Fibroblast of the aortic adventitia (primary cell): Measurements from ENCODE around the gene KANSL3. TPM values are rescaled to one million over a fixed set of nuclear protein-coding genes. Genes with fewer than 3 reads are reported as not detected.

Experiments used
- DNase-seq: peaks from one replicate; pipeline ENCODE4 v3.0.0-alpha.2; 2010; ENCODE audit warnings: low read depth
- H3K4me3 ChIP-seq: 2 replicates; pipeline ENCODE4 v1.5.1; 2011; ENCODE audit warnings: low read depth, mild to moderate bottlenecking, control low read depth, low read length, moderate library complexity
- total RNA-seq: library from RNA; depleted of rRNA; stranded (reverse); fragments of >200 nt; gene quantifications from 2 replicates; pipeline ENCODE4 v1.2.3, GENCODE V29; 2012; ENCODE audit warnings: low replicate concordance
- TF ChIP-seq, protein P1 (sequence below): IDR thresholded peaks from 2 replicates; pipeline ENCODE4 v1.5.1; 2011; ENCODE audit warnings: mild to moderate bottlenecking, low read length, control low read depth, inconsistent platforms; ENCODE audit not compliant: insufficient read depth

Gene KANSL3
- total RNA-seq, 1 donor = 45.6 TPM

DNA sequence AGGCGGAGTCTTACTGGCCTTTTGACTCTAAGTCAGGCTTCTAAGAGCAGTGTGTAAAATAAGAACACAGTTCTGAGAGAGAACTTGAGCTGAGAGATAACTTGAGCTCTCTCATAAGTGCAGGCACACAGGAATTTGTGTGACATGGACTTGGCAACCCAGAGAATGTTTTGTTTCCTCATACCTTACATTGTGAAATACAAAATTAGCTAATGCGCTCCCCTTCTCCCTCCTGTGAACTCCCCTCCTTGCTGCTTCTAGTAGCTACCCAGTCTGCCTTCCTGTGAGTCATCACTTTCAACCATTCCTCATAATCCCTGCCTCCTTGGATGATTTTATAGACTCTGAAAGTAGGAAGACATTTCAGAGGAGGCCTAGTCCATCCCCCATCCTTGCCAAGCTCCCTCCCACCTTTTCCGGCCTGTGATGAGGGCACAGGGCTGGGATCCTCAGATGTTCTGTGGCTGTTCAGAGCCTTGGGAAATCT lies 27.0 kb upstream of the KANSL3 start:
- DNase-seq = peak; percentile 99
- TF ChIP-seq, protein P1, sequence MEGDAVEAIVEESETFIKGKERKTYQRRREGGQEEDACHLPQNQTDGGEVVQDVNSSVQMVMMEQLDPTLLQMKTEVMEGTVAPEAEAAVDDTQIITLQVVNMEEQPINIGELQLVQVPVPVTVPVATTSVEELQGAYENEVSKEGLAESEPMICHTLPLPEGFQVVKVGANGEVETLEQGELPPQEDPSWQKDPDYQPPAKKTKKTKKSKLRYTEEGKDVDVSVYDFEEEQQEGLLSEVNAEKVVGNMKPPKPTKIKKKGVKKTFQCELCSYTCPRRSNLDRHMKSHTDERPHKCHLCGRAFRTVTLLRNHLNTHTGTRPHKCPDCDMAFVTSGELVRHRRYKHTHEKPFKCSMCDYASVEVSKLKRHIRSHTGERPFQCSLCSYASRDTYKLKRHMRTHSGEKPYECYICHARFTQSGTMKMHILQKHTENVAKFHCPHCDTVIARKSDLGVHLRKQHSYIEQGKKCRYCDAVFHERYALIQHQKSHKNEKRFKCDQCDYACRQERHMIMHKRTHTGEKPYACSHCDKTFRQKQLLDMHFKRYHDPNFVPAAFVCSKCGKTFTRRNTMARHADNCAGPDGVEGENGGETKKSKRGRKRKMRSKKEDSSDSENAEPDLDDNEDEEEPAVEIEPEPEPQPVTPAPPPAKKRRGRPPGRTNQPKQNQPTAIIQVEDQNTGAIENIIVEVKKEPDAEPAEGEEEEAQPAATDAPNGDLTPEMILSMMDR = no peak
- H3K4me3 ChIP-seq = no peak overlapping the region

DNA sequence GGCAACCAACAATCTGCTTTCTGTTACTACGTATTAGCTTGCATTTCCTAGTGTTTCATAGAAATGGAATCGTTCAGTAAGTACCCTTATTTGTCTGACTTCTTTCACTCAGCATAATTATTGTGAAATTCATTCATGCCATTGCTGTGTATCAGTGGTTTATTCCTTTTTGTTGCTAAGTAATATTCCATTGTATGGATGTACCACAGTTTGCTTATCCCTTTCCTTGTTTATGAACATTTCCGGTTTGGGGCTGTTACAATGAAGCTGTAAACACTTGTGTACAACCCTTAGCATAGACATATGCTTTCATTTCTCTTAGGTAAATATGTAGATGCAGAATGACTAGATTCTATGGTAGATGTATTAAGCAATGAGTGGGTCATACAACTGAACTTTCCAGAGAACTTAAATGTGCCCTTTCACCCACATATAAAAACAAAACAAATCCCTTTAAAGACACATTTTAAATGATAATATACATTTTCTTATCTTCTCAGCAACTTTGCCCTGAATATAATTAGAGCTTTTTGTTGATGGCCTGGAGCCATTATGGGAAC lies 26.3 kb upstream of the KANSL3 start:
- no peak overlapping the region for H3K4me3 ChIP-seq
- TF ChIP-seq, protein P1 = no peak
- DNase-seq = no peak

DNA sequence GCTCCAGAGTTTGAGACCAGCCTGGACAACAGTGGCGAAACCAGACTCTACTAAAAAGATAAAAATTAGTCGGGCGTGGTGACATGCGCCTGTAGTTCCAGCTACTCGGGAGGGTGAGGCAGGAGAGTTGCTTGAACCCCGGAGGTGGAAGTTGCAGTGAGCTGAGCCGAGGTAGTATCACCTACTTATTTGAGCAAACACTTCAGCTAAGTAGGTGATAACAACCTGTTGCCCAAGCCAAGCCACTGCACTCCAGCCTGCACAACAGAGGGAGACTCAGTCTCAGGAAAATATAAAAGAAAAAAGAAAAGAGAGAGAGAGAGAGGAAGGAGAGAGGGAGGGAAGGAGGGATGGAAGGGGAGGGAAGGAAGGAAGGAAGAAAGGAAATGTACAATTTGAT lies 25.7 kb upstream of the KANSL3 start:
- TF ChIP-seq, protein P1 = no peak

DNA sequence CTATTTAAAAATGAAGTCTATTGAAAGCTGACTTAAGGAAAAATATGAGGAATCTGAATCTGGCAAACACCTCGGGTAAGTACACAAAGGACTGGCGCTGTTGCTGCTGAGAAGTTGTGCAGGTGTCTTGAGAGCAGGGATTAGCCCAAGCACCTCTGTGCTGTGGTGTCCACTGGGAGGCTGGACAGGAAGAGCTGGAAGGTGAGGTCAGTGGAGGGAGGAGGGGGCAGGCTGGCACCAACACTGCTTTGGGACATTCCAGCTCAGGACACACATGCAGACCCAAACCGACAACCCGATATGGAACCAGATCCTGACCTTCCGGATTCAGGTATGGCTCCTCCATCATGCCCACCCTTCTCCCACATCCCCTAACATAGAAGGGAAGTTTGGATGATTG lies 25.1 kb upstream of the KANSL3 start:
- DNase-seq = no peak
- H3K4me3 ChIP-seq = no peak overlapping the region
- TF ChIP-seq, protein P1 = no peak

More for the DNA sequence above, 25.7 kb upstream of the KANSL3 start:
- H3K4me3 ChIP-seq = no peak overlapping the region
- DNase-seq = no peak

DNA sequence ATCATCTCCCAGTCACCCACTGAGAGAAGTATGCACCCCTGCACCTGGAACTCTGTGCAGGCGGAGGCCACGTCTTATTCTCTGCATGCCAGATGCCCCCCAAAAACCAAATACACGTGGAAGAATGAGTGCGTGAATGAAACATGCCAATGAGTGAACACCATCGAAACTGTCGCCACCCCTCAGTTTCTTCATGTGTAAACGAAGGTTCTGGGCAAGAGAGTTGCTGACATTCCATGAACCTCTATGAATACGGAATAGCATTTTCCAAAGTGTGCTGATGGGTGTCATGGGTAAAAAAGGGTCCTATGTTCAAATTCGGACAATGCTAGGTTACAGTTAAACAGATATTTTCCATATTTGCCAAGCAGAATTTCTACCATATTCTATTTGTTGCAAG lies 24.2 kb upstream of the KANSL3 start:
- no peak for DNase-seq
- no peak overlapping the region for H3K4me3 ChIP-seq
- TF ChIP-seq, protein P1 = no peak

DNA sequence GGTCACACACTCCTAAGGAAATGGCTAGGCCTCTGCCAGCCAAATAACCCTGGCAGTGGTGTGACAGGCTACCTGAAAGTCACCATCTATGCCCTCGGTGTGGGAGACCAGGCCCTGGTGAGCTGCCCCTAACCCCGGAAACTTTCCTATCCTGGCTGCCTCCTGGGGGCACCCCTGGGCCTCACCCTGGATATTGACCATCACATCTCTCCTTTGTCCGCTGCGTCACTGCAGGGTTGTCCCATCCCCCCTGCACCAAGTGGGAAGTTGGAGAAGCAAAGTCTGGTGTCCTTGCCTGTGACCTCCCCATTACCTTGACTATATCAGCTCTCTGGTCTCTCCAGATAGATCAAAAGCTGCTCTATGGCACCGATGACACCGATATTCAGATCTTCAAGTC lies 23.2 kb upstream of the KANSL3 start:
- no peak overlapping the region for H3K4me3 ChIP-seq
- DNase-seq = no peak
- TF ChIP-seq, protein P1 = no peak

DNA sequence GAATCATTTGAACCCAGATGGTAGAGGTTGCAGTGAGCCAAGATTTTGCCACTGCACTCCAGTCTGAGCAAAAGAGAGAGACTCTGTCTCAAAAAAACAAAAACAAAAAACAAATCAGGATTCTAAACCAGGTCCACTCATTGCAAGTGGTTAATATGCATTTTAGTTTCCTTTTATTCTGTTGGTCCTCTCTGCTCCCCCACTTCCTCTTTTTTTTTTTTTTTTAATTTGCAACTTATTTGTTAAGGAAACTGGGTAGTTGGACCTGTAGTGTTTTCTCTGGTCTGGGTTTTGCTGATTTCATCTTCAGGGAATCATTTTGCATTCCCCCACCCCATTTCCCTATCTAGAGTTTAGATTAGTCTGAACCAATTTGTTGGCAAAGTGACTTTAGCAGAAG lies 18.4 kb upstream of the KANSL3 start:
- H3K4me3 ChIP-seq = no peak overlapping the region
- TF ChIP-seq, protein P1 = no peak
- DNase-seq = no peak
